ENCODE data around the gene SLC22A23.

Gene SLC22A23

GRCh38 chr6:3299221-3299620, 157.6 kb downstream of the SLC22A23 start:
- TF ChIP-seq CTCF (IDR thresholded peaks at IDR 0.05) (no peak), ZFX (IDR thresholded peaks at IDR 0.05; ENCODE audit: borderline replicate concordance) (no peak)
- no peak overlapping the region for H3K27ac ChIP-seq

- no peak overlapping the region for H3K27ac ChIP-seq
- TF ChIP-seq ZFX (IDR thresholded peaks at IDR 0.05; ENCODE audit: borderline replicate concordance): no peak
- TF ChIP-seq CTCF (IDR thresholded peaks at IDR 0.05): no peak
These were observed 158.9 kb downstream of the SLC22A23 start for GRCh38 chr6:3297909-3298308.

- H3K27ac ChIP-seq: no peak overlapping the region
These were observed 159.8 kb downstream of the SLC22A23 start for GRCh38 chr6:3297006-3297405.

GRCh38 chr6:3296537-3296936, 160.3 kb downstream of the SLC22A23 start:
- no peak for TF ChIP-seq ZFX (IDR thresholded peaks at IDR 0.05; ENCODE audit: borderline replicate concordance)
- TF ChIP-seq CTCF (IDR thresholded peaks at IDR 0.05): no peak
- H3K27ac ChIP-seq: no peak overlapping the region

More at GRCh38 chr6:3297006-3297405, 159.8 kb downstream of the SLC22A23 start:
- TF ChIP-seq CTCF (IDR thresholded peaks at IDR 0.05) (no peak), ZFX (IDR thresholded peaks at IDR 0.05; ENCODE audit: borderline replicate concordance) (no peak)

- no peak overlapping the region for H3K27ac ChIP-seq
- TF ChIP-seq CTCF (IDR thresholded peaks at IDR 0.05) (no peak), ZFX (IDR thresholded peaks at IDR 0.05; ENCODE audit: borderline replicate concordance) (no peak)
These were observed 160.8 kb downstream of the SLC22A23 start for GRCh38 chr6:3296078-3296477.

- no peak overlapping the region for H3K27ac ChIP-seq
- TF ChIP-seq ZFX (IDR thresholded peaks at IDR 0.05; ENCODE audit: borderline replicate concordance): no peak
- TF ChIP-seq CTCF (IDR thresholded peaks at IDR 0.05): 0 out of 2 replicates have a peak, but pooled peaks have one; percentile 8
These were observed 161.7 kb downstream of the SLC22A23 start for GRCh38 chr6:3294921-3295871.

GRCh38 chr6:3294396-3294795, 162.5 kb downstream of the SLC22A23 start:
- H3K27ac ChIP-seq: no peak overlapping the region
- no peak for TF ChIP-seq CTCF (IDR thresholded peaks at IDR 0.05)
- no peak for TF ChIP-seq ZFX (IDR thresholded peaks at IDR 0.05; ENCODE audit: borderline replicate concordance)

Measured in 22Rv1 (cell line).